Heart left ventricle (tissue), 13 donors: ENCODE results near the gene TRIM77.
"Not testable (repeated sequence)": the region's sequence is repeated elsewhere in the genome, so short reads cannot be mapped to it uniquely, and the experiment has no call there.

ENCODE experiments used
- CTCF ChIP-seq, 12 donors: fragments of 200-600 bp; sonication (generic) in 4 of 12; IDR thresholded peaks; one replicate each; pipeline versions ENCODE4 v1.5.0 to v1.8.0; 2018 to 2022; ENCODE audit warnings: antibody characterized with exemption in 12 of 12, mild to moderate bottlenecking in 5 of 12
- POLR2A ChIP-seq, 2 donors: fragments of 450-650 bp; IDR thresholded peaks; one replicate each; pipeline ENCODE4 v1.6.1; 2017; ENCODE audit warnings: antibody characterized with exemption in 2 of 2, mild to moderate bottlenecking in 2 of 2, moderate library complexity in 2 of 2
- donor health status: ischemic (EF 13 %, LVEDD 7.1; RV severe dilation, severe dysfunction).
- donor health status: DM: no; HTN: yes; CAD: no.
- donor health status: DM: no; HTN: no; CAD: no.
- donor health status: ischemic (EF 25% LVEDD 6.9; RV normal size, moderate dysfunction).
- donor health status: ischemic (EF 25% LVEDD 5.7; RV mildly dilated, moderate dysfunction).
- donor health status: ischemic (EF 35%, LVEDD 5.7; RV mildly dilated, moderate dysfunction).
- donor health status: nonischemic (EF 11% LVEDD 7.7; RV severe dilation, severe dysfunction).
- donor health status: DM: yes; HTN: yes; CAD: no.
- donor health status: PGD.
- donor health status: ischemic (EF 29% LVEDD 5.4; RV normal size, mild dysfunction).
- donor health status: nonischemic (EF 23%, LVEDD 6.1; RV moderate dilation, normal function).

- TF ChIP-seq POLR2A, CTCF (IDR thresholded peaks at IDR 0.05): not testable (repeated sequence)
Observed at GRCh38 chr11:89709999-89710398, at the start of gene TRIM77.
